HG02970 (cell line): ENCODE measurements around the gene VSX1.

Experiments used
- ATAC-seq: cut with Tn5 transposase; IDR thresholded peaks from one replicate; pipeline ENCODE4 v1.9.1; 2021; ENCODE audit warnings: mild to moderate bottlenecking, moderate library complexity, moderate number of reproducible peaks; ENCODE audit not compliant: unreplicated experiment, low FRiP score

VSX1 gene

GRCh38 chr20:25042531-25043498, 39.1 kb downstream of the VSX1 start:
- peak; percentile 92 for ATAC-seq

- no peak for ATAC-seq
Measured at GRCh38 chr20:25041813-25042530, 40.0 kb downstream of the VSX1 start.

GRCh38 chr20:25040438-25040831, 41.5 kb downstream of the VSX1 start:
- ATAC-seq, result no peak

GRCh38 chr20:25039697-25040437, 42.1 kb downstream of the VSX1 start:
- ATAC-seq, result no peak

GRCh38 chr20:25038591-25039015, 43.3 kb downstream of the VSX1 start:
- ATAC-seq, result no peak

- ATAC-seq, result no peak
Measured at GRCh38 chr20:25038103-25038410, 43.9 kb downstream of the VSX1 start.

DNA sequence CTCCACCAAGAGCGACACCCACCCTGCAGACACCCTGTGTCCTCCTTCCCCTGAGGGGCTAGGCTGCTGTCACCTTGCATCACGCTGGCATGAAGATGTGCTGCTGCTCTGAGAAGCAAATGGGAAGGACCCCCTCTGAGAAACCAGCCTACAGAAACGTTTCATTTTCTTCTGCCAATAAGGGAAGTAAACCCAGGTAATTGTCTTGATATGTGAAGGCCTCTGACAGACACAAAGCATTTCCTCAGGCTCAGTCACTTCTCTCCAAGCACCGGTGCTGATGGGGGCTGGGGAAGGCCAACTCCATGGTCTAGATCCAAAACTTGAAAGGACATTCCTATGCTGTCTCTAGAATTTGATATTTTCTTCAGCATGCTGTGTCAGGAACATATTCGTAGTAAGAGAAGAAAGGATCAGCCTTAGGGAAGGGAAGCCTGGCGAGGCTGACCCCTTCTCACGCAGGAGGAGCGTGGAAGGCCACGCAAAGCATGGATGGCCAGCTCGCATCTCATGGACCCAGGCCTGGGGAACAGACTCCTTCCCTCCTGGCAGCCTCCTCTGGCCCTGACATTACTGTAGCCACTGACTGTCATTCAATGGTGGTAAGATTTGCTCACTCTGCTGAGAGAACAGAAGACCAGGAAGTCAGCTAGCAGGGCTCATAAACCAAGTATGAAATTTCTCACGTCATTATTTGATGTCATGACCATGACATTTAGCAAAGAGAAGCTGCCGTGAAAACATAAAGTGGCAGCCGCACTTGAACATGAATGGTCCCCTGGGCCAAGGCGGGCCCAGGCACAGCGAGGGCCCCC, 44.4 kb downstream of the VSX1 start:
- no peak for ATAC-seq

- no peak for ATAC-seq
Measured at GRCh38 chr20:25036331-25036936, 45.5 kb downstream of the VSX1 start.

GRCh38 chr20:25035921-25036320, 46.0 kb downstream of the VSX1 start:
- ATAC-seq, result no peak

- no peak for ATAC-seq
Measured at GRCh38 chr20:25033924-25034300, 48.0 kb downstream of the VSX1 start.

- no peak for ATAC-seq
Measured at GRCh38 chr20:25033265-25033923, 48.5 kb downstream of the VSX1 start.

DNA sequence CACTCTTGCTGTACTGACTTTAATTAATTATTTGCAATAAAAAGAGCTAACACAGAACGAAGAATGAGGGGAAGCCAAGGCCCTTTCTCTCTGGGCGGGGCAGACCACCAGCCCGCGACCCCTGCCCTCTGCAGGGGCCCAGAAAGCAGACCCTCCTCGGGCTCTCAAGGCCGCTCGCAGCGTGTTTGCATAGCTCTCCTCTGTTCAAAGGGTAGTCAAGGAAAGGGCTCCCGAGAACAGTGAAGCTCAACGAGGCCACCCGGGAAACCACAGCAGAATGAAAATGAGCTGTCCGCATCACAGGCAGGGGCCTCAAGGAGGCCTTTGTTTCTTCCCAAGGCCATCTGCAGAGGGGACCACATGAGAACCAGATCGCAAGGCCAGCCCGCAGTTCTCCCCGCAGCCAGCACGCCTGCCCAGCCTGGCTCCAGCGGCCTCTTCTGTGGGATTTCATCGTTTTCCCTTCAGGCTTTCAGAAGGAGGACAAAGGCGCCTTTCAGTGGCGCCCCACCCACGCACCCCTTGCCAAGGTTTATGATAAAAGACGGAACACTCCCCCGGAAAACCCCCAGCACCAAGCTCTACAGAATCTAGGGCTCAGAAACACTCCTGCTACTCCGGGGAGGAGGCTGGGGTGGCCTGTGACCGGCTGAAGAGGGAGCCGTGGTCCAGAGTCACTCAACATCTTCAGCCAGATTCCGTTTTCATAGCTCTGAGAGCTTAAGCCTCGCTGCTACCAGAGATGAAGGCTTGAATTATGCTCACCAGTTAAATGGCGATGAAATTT, 49.3 kb downstream of the VSX1 start:
- ATAC-seq, result no peak

GRCh38 chr20:25032065-25032477, 49.9 kb downstream of the VSX1 start:
- ATAC-seq, result no peak

DNA sequence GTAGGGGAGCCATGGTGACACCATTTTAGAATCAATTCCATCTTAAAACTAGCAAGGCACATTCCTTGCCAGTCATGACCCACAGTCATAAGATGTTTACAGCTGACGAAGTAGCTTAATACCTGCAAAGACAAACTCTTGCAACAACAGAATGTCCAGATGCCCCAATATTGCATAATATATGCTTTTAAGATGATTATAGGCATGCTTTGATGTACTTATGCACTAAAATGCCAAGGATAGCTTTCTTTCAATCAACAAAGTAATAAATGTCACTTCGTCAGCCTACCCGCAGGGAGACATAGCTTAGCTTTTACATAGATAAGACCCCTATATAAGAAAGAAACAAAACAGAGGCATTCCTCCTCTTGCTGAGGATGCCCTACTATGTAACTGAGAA, 50.7 kb downstream of the VSX1 start:
- no peak for ATAC-seq

- no peak for ATAC-seq
Measured at GRCh38 chr20:25030649-25031207, 51.2 kb downstream of the VSX1 start.

GRCh38 chr20:25030007-25030648, 51.8 kb downstream of the VSX1 start:
- ATAC-seq, result no peak

DNA sequence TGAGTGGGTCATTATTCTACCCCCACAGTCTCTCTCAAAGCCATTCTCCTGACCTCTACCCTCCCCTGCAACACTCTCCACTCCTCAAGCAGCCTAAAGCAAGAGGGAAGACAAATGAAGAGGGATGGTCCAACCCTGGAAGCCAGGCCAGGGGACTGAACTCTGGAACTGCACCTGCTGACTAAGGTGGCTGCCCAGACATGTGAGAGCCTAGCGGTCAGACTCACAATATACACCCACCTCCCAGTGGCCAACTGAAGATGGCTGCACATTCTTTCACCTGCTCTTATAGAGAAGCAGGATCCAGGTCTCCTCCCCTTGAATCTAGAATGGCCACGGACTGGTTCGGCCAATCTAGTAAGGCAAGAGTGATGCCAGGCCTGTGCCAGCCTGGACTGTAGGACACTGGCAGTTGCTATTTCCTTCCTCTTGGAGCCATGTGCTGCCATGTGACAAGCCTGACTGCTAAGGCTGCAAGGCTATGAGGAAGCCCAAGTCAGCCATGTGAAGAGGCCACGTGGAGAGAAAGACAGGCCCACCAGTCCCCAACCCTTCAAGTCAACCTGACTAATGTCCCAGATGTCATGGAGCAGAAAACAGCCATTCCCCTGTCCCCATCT, 55.8 kb downstream of the VSX1 start:
- no peak for ATAC-seq
